Panc1 (cell line): ENCODE measurements around the gene POLD3.

Source experiments
- POLR2AphosphoS5 ChIP-seq: IDR thresholded peaks from 2 replicates; pipeline ENCODE4 v1.6.1; 2012; ENCODE audit warnings: mild to moderate bottlenecking, low read depth, low read length, moderate library complexity
- TCF7L2 ChIP-seq: IDR thresholded peaks from 2 replicates; pipeline ENCODE4 v1.6.1; 2011; ENCODE audit warnings: mild to moderate bottlenecking, low read depth, low read length, inconsistent platforms
- TF ChIP-seq, protein P1 (sequence below): fragments of 450-650 bp; IDR thresholded peaks from 2 replicates; pipeline ENCODE4 v1.5.1; 2017; ENCODE audit warnings: mild to moderate bottlenecking

DNA sequence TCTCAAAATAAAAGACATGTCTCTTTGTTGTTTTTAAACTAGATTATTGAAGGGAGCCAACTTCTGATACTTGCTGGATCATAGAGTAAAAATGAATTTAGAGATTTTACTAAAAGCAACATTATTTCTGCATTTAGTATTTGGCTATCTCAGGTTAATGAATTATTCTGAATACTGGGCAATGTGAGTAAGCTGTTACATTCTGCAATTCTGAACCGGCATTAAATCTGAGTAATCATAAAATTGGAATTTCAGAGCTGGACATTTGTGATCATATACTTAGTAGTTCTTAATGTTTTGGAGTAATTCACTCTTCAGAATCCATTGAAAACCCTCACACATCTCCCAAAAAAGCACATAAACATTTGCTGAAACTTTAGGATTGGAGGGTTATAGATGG is 11.5 kb downstream of the POLD3 start:
- TF ChIP-seq, protein P1, sequence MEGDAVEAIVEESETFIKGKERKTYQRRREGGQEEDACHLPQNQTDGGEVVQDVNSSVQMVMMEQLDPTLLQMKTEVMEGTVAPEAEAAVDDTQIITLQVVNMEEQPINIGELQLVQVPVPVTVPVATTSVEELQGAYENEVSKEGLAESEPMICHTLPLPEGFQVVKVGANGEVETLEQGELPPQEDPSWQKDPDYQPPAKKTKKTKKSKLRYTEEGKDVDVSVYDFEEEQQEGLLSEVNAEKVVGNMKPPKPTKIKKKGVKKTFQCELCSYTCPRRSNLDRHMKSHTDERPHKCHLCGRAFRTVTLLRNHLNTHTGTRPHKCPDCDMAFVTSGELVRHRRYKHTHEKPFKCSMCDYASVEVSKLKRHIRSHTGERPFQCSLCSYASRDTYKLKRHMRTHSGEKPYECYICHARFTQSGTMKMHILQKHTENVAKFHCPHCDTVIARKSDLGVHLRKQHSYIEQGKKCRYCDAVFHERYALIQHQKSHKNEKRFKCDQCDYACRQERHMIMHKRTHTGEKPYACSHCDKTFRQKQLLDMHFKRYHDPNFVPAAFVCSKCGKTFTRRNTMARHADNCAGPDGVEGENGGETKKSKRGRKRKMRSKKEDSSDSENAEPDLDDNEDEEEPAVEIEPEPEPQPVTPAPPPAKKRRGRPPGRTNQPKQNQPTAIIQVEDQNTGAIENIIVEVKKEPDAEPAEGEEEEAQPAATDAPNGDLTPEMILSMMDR: no peak
- TF ChIP-seq POLR2AphosphoS5: no peak
- no peak for TF ChIP-seq TCF7L2
